Measurements from ENCODE around the gene SDHAF3.

GRCh38 chr7:97075928-97076327, 41.6 kb upstream of the SDHAF3 start:
- TF ChIP-seq CTCF (IDR thresholded peaks at IDR 0.05) (no peak), POLR2A (IDR thresholded peaks at IDR 0.05) (no peak), POLR2AphosphoS5 (IDR thresholded peaks at IDR 0.05) (no peak)
